ENCODE measurements around the gene NPAS3.

DNA sequence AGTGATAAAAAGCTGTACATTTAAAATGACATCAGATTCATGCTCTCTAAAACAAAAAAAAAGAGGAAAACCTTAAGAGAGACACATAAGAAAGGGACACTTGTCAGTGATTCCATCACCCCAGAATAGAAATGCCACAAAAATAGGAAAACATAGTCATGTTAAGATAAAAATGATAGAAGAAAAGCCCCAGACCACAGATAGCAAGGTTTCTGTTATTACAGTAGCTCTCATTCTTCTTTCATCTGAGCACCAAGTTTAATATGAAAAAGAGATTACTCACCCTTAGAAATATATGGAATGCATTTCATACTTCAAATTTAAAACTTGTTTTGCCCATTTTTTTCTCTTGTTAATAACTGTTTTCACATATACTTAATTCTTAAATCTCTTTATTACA is 795.0 kb downstream of the NPAS3 start:
- TF ChIP-seq MYC (IDR thresholded peaks at IDR 0.05; ENCODE audit: low read depth, low read length) (no peak), EZH2 (IDR thresholded peaks at IDR 0.05; ENCODE audit: borderline replicate concordance, low read depth, low read length, severe bottlenecking) (no peak), POLR2A (IDR thresholded peaks at IDR 0.05; ENCODE audit: low read depth, low read length) (no peak), FOS (IDR thresholded peaks at IDR 0.05; ENCODE audit: borderline replicate concordance, insufficient read depth, low read length) (no peak), POLR2AphosphoS5 (IDR thresholded peaks at IDR 0.05; ENCODE audit: insufficient read depth, low read depth, low read length) (no peak), JUN (IDR thresholded peaks at IDR 0.05; ENCODE audit: borderline replicate concordance, insufficient read depth, insufficient read length, low read depth) (no peak)
- TF ChIP-seq, protein P1, sequence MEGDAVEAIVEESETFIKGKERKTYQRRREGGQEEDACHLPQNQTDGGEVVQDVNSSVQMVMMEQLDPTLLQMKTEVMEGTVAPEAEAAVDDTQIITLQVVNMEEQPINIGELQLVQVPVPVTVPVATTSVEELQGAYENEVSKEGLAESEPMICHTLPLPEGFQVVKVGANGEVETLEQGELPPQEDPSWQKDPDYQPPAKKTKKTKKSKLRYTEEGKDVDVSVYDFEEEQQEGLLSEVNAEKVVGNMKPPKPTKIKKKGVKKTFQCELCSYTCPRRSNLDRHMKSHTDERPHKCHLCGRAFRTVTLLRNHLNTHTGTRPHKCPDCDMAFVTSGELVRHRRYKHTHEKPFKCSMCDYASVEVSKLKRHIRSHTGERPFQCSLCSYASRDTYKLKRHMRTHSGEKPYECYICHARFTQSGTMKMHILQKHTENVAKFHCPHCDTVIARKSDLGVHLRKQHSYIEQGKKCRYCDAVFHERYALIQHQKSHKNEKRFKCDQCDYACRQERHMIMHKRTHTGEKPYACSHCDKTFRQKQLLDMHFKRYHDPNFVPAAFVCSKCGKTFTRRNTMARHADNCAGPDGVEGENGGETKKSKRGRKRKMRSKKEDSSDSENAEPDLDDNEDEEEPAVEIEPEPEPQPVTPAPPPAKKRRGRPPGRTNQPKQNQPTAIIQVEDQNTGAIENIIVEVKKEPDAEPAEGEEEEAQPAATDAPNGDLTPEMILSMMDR (IDR thresholded peaks at IDR 0.05; ENCODE audit: extremely low read depth in 1 of 2, insufficient read depth in 1 of 2, low read depth in 1 of 2, low read length in 2 of 2): no peak
- TF ChIP-seq, protein P2, sequence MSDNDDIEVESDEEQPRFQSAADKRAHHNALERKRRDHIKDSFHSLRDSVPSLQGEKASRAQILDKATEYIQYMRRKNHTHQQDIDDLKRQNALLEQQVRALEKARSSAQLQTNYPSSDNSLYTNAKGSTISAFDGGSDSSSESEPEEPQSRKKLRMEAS (IDR thresholded peaks at IDR 0.05; ENCODE audit: insufficient read depth, insufficient read length): no peak

All from endothelial cell of umbilical vein (primary cell).